Measurements from ENCODE around the gene ZNF213.
A peak's percentile ranks its signal among the peaks of the same experiment; 100 is the strongest.
"Not testable (repeated sequence)": the region's sequence is repeated elsewhere in the genome, so short reads cannot be mapped to it uniquely, and the experiment has no call there.

ZNF213 gene

GRCh38 chr16:3148256-3149192 is 13.7 kb downstream of the ZNF213 start:
- DNase-seq: no peak

- DNase-seq: no peak
Measured at GRCh38 chr16:3149193-3149530, 14.3 kb downstream of the ZNF213 start.

GRCh38 chr16:3149630-3150345 is 15.0 kb downstream of the ZNF213 start:
- DNase-seq: peak; percentile 53

GRCh38 chr16:3150346-3151218 is 15.8 kb downstream of the ZNF213 start:
- peak; percentile 96 for DNase-seq

GRCh38 chr16:3152027-3152276 is 17.1 kb downstream of the ZNF213 start:
- DNase-seq: peak; percentile 11

- peak; percentile 81 for DNase-seq
Measured at GRCh38 chr16:3152277-3152990, 17.6 kb downstream of the ZNF213 start.

GRCh38 chr16:3152991-3153368 is 18.2 kb downstream of the ZNF213 start:
- DNase-seq: no peak

GRCh38 chr16:3155181-3155580 is 20.4 kb downstream of the ZNF213 start:
- DNase-seq: no peak

GRCh38 chr16:3155972-3156371 is 21.1 kb downstream of the ZNF213 start:
- DNase-seq: no peak

GRCh38 chr16:3157229-3158025 is 22.6 kb downstream of the ZNF213 start:
- peak; percentile 80 for DNase-seq

GRCh38 chr16:3158026-3158509 is 23.2 kb downstream of the ZNF213 start:
- no peak for DNase-seq

GRCh38 chr16:3158510-3159314 is 23.9 kb downstream of the ZNF213 start:
- peak; percentile 92 for DNase-seq

- no peak for DNase-seq
Measured at GRCh38 chr16:3161235-3162018, 26.6 kb downstream of the ZNF213 start.

- no peak for DNase-seq
Measured at GRCh38 chr16:3164121-3164991, 29.5 kb downstream of the ZNF213 start.

- no peak for DNase-seq
Measured at GRCh38 chr16:3165111-3165822, 30.4 kb downstream of the ZNF213 start.

- no peak for DNase-seq
Measured at GRCh38 chr16:3166505-3166886, 31.7 kb downstream of the ZNF213 start.

GRCh38 chr16:3168729-3169128 is 33.9 kb downstream of the ZNF213 start:
- not testable (repeated sequence) for DNase-seq

GRCh38 chr16:3170440-3171180 is 35.8 kb downstream of the ZNF213 start:
- DNase-seq: no peak

Measured in CD4-positive, alpha-beta T cell treated with Interferon gamma for 1 hour (primary cell).